ENCODE measurements around the gene NSUN4. TPM values are rescaled to one million over a fixed set of nuclear protein-coding genes. Genes with fewer than 3 reads are reported as not detected.
A peak's percentile ranks its signal among the peaks of the same experiment; 100 is the strongest.

Gene NSUN4
- total and polyA plus RNA-seq, 9 of the 15 experiments (the other 6 are each of a cell fraction or from before 2014, with no cell fraction given): 33.4 to 60.2 (median 46.3) TPM

DNA sequence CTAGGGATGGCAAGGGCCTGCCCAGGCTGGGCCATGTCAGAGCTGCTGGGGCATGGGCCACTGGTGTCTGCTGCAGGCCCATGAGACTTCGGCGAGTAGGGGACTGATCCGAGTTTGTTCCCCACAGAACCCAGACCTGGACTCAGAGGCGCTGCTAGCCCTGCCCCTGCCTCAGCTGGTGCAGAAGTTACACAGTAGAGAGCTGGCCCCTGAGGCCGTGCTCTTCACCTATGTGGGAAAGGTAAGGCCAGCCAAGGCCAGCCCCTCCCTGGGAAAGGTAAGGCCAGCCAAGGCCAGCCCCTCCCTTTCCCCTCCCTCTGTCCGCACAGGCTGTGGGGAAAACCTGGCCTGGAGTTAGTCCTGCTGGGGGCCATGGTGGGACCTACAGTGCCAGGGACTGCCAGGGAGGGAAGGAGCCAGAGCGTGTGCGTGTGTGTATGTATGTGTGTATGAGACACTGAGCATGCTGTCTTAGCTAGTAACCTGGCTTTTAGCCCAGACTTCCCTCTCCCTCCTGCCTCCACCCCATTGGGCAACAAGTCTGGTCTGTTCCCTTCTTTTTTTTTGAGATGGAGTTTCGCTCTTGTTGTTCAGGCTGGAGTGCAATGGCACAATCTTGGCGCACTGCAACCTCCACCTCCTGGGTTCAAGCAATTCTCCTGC lies 61.5 kb downstream of the NSUN4 start (continued):
- TF ChIP-seq CBX3 (IDR thresholded peaks at IDR 0.05; ENCODE audit: borderline replicate concordance in 1 of 2, low read length in 2 of 2) (peak in 1 of 2 experiments; percentile 25; a peak in 1 of 3 replicates), NCOA1 (IDR thresholded peaks at IDR 0.05; ENCODE audit: low read depth) (0 out of 2 replicates have a peak, but pooled peaks have one; percentile 19), ZNF263 (CRISPR knock-in tag; IDR thresholded peaks at IDR 0.05; ENCODE audit: borderline replicate concordance) (0 out of 2 replicates have a peak, but pooled peaks have one; percentile 13), SIN3B (IDR thresholded peaks at IDR 0.05; ENCODE audit: low read depth) (no peak), ATF7 (IDR thresholded peaks at IDR 0.05) (0 out of 2 replicates have a peak, but pooled peaks have one; percentile 26), HDAC2 (IDR thresholded peaks at IDR 0.05) (peak; percentile 43; the same call in 1 of the 2 replicates), PHF8 (IDR thresholded peaks at IDR 0.05; ENCODE audit: borderline replicate concordance, low read length) (no peak; the same call in 1 of the 2 replicates), ZNF23 (CRISPR knock-in tag; IDR thresholded peaks at IDR 0.05) (no peak), ELF1 (tag; IDR thresholded peaks at IDR 0.05) (no peak), TOE1 (IDR thresholded peaks at IDR 0.05; ENCODE audit: borderline replicate concordance) (peak; percentile 95), TOE1 (CRISPR knock-in tag; IDR thresholded peaks at IDR 0.05; ENCODE audit: borderline replicate concordance, low read depth) (no peak), GTF2F1 (IDR thresholded peaks at IDR 0.05; ENCODE audit: low read depth, low read length) (no peak)
- TF ChIP-seq, protein P1, sequence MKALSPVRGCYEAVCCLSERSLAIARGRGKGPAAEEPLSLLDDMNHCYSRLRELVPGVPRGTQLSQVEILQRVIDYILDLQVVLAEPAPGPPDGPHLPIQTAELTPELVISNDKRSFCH (CRISPR knock-in tag; IDR thresholded peaks at IDR 0.05): no peak
- TF ChIP-seq, protein P1 (tag; IDR thresholded peaks at IDR 0.05): 0 out of 2 replicates have a peak, but pooled peaks have one; percentile 19
- TF ChIP-seq, protein P2, sequence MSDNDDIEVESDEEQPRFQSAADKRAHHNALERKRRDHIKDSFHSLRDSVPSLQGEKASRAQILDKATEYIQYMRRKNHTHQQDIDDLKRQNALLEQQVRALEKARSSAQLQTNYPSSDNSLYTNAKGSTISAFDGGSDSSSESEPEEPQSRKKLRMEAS (CRISPR knock-in tag; IDR thresholded peaks at IDR 0.05): peak; percentile 47; the same call in 1 of the 2 replicates
- TF ChIP-seq, protein P3, sequence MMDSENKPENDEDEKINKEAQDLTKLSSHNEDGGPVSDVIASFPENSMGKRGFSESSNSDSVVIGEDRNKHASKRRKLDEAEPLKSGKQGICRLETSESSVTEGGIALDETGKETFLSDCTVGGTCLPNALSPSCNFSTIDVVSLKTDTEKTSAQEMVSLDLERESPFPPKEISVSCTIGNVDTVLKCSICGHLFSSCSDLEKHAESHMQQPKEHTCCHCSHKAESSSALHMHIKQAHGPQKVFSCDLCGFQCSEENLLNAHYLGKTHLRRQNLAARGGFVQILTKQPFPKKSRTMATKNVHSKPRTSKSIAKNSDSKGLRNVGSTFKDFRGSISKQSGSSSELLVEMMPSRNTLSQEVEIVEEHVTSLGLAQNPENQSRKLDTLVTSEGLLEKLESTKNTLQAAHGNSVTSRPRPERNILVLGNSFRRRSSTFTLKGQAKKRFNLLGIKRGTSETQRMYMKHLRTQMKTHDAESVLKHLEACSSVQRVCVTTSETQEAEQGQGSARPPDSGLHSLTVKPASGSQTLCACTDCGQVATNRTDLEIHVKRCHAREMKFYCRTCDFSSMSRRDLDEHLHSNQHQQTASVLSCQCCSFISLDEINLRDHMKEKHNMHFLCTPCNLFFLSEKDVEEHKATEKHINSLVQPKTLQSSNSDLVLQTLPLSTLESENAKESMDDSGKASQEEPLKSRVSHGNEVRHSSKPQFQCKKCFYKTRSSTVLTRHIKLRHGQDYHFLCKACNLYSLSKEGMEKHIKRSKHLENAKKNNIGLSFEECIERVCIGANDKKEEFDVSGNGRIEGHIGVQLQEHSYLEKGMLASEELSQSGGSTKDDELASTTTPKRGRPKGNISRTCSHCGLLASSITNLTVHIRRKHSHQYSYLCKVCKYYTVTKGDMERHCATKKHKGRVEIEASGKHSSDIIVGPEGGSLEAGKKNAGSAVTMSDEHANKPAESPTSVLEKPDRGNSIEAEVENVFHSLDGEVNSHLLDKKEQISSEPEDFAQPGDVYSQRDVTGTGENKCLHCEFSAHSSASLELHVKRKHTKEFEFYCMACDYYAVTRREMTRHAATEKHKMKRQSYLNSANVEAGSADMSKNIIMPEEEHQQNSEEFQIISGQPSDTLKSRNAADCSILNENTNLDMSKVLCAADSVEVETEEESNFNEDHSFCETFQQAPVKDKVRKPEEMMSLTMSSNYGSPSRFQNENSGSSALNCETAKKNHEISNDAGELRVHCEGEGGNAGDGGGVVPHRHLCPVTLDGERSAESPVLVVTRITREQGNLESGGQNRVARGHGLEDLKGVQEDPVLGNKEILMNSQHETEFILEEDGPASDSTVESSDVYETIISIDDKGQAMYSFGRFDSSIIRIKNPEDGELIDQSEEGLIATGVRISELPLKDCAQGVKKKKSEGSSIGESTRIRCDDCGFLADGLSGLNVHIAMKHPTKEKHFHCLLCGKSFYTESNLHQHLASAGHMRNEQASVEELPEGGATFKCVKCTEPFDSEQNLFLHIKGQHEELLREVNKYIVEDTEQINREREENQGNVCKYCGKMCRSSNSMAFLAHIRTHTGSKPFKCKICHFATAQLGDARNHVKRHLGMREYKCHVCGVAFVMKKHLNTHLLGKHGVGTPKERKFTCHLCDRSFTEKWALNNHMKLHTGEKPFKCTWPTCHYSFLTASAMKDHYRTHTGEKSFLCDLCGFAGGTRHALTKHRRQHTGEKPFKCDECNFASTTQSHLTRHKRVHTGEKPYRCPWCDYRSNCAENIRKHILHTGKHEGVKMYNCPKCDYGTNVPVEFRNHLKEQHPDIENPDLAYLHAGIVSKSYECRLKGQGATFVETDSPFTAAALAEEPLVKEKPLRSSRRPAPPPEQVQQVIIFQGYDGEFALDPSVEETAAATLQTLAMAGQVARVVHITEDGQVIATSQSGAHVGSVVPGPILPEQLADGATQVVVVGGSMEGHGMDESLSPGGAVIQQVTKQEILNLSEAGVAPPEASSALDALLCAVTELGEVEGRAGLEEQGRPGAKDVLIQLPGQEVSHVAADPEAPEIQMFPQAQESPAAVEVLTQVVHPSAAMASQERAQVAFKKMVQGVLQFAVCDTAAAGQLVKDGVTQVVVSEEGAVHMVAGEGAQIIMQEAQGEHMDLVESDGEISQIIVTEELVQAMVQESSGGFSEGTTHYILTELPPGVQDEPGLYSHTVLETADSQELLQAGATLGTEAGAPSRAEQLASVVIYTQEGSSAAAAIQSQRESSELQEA (IDR thresholded peaks at IDR 0.05; ENCODE audit: low read depth): 0 out of 2 replicates have a peak, but pooled peaks have one; percentile 10
